NCI-H1436 treated with DMSO at 0.1 percent for 48 hours (cell line): ENCODE data around the gene PIGZ.

ENCODE experiments used
- DNase-seq: peaks from one replicate; lab custom pipeline; 2025; lab: John Stamatoyannopoulos, UW

Gene PIGZ

DNA sequence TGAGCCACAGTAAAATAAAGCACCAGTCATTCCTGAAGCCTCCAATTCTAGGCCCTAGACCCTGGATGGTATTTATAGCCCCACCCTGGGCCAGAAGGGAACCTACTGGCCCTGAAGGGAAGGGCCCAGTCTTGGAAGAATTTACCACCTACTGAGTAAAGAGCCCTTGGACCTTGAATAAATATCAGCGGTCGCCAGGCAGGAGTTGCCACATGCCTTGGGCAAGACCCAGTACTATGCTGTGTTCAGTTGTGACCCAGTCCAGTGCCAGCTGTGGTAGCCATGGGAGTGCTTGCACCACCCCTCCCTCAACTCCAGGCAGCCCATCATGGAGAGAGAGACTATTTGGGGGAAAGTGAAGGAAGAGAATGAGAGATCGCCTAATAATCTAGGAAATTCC, 53.3 kb downstream of the PIGZ start:
- no peak for DNase-seq

DNA sequence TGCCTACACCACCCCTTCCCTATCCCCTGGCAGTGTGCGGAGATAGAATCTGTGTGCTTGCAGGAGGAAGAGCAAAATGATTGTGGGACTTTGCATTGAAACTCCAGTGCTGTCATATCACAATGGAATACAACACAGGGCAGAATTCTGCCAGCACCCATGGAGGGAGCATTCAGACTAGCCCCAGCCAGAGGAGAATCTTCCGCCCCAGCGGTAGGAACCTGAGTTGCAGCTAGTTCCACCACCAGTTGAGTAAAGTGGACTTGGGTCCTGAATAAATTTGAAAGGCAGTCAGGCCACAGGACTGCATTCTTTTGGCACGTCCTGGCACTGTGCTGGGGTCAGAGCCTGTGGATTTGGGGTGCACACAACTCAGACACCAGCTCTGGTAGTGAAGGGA, 53.8 kb downstream of the PIGZ start:
- DNase-seq, result no peak

DNA sequence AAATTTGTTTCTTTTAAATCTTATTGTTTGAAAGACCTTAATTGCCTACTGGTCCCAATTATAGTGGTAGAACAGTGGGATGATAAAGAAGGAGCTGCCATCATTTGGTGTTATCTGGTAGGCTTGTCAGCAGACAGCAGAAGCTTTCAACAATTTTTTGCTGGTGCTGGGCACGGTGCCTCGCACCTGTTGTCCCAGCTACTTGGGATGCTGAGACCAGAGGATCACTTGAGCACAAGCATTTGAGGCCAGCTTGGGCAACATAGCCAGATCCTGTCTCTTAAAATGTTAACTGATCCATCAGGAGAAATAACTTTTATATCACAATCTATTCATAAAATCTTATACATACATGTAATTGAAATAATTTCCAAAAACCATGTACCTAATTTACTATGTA, 64.9 kb downstream of the PIGZ start:
- DNase-seq, result no peak

GRCh38 chr3:196902296-196902695, 66.3 kb downstream of the PIGZ start:
- no peak for DNase-seq

- no peak for DNase-seq
Observed at GRCh38 chr3:196901768-196902167, 66.9 kb downstream of the PIGZ start.
